AG10803 (cell line): ENCODE data around the gene PPM1M.

Experiments used
- DNase-seq: peaks from one replicate; pipeline ENCODE4 v3.0.0; 2010; ENCODE audit warnings: low read depth
- H3K4me3 ChIP-seq: 2 replicates; pipeline ENCODE4 v1.5.1; 2011; ENCODE audit warnings: mild to moderate bottlenecking, low read length, control low read depth
- CTCF ChIP-seq: conservative IDR thresholded peaks from 2 replicates; pipeline ENCODE4 v1.5.1; 2011; ENCODE audit warnings: mild to moderate bottlenecking, low read length, control low read depth, inconsistent platforms

PPM1M gene

GRCh38 chr3:52216585-52217408 lies 28.8 kb upstream of the PPM1M start:
- no peak for TF ChIP-seq CTCF
- DNase-seq, result peak; percentile 52
- H3K4me3 ChIP-seq, result no peak overlapping the region

- DNase-seq, result no peak
- no peak for TF ChIP-seq CTCF
- H3K4me3 ChIP-seq, result no peak overlapping the region
Measured at GRCh38 chr3:52217409-52217805, 28.2 kb upstream of the PPM1M start.

- no peak for TF ChIP-seq CTCF
- no peak overlapping the region for H3K4me3 ChIP-seq
- DNase-seq, result no peak
Measured at GRCh38 chr3:52218026-52218425, 27.5 kb upstream of the PPM1M start.

GRCh38 chr3:52218454-52218853 lies 27.1 kb upstream of the PPM1M start:
- TF ChIP-seq CTCF, result no peak
- H3K4me3 ChIP-seq, result no peak overlapping the region

GRCh38 chr3:52218937-52219650 lies 26.5 kb upstream of the PPM1M start:
- TF ChIP-seq CTCF, result no peak
- DNase-seq, result no peak
- H3K4me3 ChIP-seq, result no peak overlapping the region

More at GRCh38 chr3:52218454-52218853, 27.1 kb upstream of the PPM1M start:
- no peak for DNase-seq

GRCh38 chr3:52220380-52221026 lies 25.1 kb upstream of the PPM1M start:
- peak; percentile 62 for DNase-seq
- no peak overlapping the region for H3K4me3 ChIP-seq
- TF ChIP-seq CTCF, result peak; percentile 94
